Sciatic nerve (tissue), 2 donors: ENCODE data around the gene SEMA4B. TPM values are rescaled to one million over a fixed set of nuclear protein-coding genes. Genes with fewer than 3 reads are reported as not detected.
"Not testable (repeated sequence)": the region's sequence is repeated elsewhere in the genome, so short reads cannot be mapped to it uniquely, and the experiment has no call there.

ENCODE experiments used
- ATAC-seq: fragments of 200-7000 bp; cut with Tn5 transposase; one replicate; pipeline ENCODE4 v1.9.1; 2020; ENCODE audit warnings: mild to moderate bottlenecking, moderate library complexity
- DNase-seq: peaks from one replicate; pipeline ENCODE4 v3.0.0-alpha.2; 2020; ENCODE audit warnings: low spot score
- intact Hi-C: fragments of 100-400 bp; cut with DNase I; formaldehyde crosslinking; loops from one replicate; pipeline ENCODE4 v1.14.2; 2022
- total RNA-seq: library from RNA; stranded (reverse); fragmentation: NEBNext Ultra II Directional; extraction: Animal tissue kit (Norgen Biotek cat#: 25700); gene quantifications from one replicate; pipeline ENCODE4 v1.2.1, GENCODE V29; 2021
- donor health status: DM: no; HTN: no; CAD: no.
- donor health status: DM: no; HTN: no; CAD: no.

SEMA4B gene
- total RNA-seq, 1 donor from 2014 or later: 55.9 TPM

DNA sequence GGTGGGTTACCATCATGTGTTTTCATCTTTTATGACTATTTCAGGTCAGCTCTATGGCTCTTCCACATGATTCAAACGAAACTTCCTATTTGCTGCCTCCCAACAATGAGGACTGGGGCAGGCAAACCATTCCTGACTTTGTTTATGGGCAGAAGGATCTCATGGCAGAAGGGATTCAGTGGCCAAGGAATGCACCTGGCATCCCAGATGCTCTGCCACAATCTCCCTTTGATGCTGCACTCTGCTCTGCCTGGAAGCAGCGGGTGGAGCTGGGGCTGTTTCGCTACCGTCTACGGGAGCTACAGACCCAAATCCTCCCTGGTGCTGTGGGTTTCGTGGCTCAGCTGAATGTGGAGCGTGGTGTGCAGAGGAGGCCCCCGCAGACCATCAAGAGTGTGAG is 39.7 kb downstream of the SEMA4B start:
- no peak for DNase-seq
- no peak for ATAC-seq
- intact Hi-C loops: no loop called here

DNA sequence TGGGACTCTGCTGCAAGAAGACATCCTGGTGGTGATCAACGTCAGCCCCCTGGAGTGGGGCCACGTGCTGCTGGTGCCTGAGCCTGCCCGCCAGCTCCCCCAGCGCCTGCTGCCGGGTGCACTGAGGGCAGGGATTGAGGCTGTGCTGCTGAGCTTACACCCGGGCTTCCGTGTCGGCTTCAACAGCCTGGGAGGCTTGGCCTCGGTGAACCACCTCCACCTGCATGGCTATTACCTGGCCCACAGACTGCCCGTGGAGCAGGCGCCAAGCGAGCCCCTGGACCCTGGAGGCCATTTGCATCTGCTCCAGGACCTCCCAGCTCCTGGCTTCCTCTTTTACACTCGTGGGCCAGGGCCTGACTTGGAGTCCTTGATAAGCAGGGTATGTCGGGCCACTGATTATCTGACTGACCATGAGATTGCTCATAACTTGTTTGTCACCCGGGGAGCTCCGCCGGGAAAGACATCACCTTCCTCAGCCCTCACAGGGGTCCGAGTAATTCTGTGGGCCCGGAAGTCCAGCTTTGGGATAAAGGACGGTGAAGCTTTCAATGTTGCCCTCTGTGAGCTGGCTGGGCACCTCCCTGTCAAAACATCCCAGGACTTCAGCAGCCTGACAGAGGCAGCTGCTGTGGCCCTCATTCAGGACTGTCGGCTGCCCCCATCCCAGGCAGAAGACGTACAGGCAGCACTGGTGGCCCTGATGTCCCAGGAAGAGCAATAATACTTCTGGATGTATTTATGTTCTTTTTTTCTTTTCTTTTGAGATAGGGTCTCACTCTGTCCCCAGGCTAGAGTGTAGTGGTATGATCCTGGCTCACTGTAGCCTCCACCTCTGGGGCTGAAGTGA is 40.4 kb downstream of the SEMA4B start:
- intact Hi-C loops: no loop called here
- ATAC-seq (no peak), DNase-seq (no peak)

DNA sequence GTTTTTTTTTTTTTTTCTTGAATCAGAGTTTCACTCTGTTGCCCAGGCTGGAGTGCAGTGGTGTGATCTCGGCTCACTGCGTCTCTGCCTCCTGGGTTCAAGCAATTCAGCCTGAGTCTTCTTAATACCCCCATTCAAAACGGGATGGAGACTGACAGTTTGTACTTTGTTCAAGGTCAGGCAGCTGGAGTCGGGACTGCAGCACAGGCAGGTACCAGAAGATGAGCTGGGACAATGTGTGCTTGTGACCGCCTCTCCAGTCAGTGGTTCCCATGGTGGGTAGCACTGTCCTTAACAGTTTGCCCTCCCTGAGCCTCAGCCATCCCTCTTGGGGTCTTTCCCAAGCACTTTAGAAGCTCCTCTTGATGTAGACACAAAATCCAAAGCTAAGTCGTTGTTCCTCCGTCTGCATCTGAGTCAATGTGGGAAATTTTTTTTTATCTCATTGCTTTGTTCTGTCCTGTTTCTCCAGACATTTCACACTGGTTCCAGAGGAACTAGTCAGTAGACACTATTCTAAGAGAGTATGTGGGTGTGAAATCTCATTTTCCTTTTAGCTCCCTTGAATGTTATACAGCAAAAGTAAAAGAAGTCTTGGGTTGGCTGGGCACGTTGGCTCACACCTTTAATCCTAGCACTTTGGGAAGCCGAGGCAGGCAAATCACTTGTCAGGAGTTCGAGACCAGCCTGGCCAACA is 43.0 kb downstream of the SEMA4B start:
- intact Hi-C loops: no loop called here
- ATAC-seq (no peak), DNase-seq (no peak)

DNA sequence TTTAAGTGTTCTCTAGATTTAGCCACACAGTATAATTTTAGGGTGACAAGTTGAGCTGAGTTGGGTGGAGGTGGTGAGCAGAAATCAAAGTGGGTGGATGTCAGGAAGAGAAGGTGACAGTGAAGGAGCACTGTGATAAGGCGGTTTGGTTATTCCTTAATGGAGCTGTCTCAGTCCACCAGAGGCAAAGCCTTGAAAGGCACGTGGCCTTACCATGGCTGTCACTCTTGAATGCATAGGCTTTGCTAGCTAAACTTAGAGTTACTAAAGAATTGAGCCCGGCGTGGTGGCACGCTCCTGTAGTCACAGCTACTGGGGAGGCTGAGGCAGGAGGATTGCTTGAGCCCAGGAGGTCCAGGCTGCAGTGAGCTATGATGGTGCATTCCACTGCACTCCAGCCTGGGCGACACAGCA is 47.7 kb downstream of the SEMA4B start:
- ATAC-seq (peak; percentile 6), DNase-seq (no peak)
- intact Hi-C loops: no loop called here

DNA sequence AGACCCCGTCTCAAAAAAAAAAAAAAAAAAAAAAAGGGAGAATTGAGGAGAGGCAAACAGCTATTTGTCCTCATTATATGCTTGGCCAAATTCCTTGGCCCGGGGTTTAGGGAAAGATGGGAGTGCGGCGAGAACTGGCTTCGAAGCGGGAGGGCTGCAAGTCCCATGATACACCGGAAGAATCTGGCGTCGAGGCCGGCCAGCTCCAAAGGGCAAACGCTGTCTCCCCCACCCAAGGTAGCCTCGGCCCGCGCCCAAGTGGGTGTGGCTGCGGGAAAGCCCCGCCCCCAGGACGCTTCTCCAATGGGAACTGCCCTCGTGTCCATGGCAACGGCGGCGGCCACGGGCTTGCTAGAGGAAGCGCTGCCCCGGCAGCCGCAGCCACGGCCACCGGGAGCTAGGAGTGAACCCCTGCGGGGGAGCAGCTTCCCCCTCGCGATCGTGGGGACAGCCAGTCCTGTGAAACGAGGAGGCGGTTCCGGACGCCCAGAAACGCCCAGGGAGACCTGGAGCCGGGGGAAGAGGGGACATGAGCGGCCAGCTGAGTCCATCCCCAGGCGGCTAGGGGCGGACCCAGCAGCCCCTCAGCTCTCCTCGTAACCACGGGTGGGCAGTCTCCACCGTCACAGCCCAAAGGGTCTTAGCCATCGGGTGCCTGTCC is 48.2 kb downstream of the SEMA4B start, which contains the start of gene TTLL13:
Gene TTLL13 (plus strand): TSS at position 354 of the 661 bp plus-strand sequence. CDS start 1,075 bp downstream, outside the sequence.
- ATAC-seq (peak; percentile 98), DNase-seq (peak; percentile 99)
- intact Hi-C loops: no loop called here

DNA sequence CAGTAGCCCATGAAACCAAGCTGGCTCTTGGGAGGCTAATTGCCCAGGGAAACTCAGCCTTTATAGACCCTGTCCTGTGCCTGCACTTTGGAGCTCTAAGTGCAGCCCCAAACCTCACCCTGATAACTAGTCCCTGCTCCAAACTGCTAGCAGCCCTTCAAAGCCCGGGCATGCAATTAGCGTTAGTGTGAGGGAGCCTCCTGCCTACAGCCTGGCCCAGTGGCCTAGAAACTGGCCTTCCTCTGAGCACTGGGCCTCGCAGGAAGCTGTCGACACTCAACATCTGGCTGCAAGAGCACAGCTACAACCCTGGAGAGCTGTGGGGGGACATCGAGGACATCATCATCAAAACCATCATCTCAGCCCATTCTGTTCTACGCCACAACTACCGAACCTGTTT is 56.6 kb downstream of the SEMA4B start:
- ATAC-seq: no peak
- intact Hi-C loops: no loop called here
- no peak for DNase-seq

DNA sequence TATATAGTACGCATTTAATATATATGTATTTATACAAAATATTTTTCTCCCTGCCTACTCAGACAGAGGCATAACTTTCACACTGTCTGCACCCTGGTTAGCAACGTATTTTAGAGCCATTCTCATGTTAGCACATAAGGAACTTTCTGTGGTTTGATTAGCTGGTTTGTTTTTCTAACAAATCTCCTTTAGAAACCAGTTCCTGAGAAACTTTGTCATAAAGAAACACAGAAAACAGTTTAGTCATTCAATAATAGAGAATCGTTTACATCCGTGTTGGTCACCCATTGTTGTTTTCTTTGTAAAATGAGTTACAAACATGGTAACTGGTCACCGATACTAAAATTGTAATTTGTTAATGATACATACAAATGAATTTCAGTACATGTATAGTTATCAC is 58.4 kb downstream of the SEMA4B start:
- no peak for DNase-seq
- ATAC-seq: no peak
- intact Hi-C loops: no loop called here

DNA sequence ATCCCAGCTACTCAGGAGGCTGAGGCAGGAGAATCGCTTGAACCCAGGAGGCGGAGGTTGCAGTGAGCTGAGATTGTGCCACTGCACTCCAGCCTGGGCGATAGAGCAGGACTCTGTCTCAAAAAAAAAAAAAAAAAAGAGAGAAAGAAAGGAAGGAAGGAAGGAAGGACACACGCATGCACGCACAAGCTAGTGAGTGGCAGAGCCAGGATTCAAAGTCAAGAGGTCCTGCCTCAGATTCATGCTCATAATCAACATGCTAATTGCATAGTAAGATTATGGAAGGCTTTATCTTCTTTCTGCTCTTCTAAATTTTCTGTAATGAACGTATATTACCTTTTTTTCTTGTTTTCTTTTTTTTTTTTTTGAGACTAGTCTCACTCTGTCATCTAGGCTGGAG is 59.6 kb downstream of the SEMA4B start:
- DNase-seq, intact Hi-C loops, ATAC-seq: not testable (repeated sequence)

DNA sequence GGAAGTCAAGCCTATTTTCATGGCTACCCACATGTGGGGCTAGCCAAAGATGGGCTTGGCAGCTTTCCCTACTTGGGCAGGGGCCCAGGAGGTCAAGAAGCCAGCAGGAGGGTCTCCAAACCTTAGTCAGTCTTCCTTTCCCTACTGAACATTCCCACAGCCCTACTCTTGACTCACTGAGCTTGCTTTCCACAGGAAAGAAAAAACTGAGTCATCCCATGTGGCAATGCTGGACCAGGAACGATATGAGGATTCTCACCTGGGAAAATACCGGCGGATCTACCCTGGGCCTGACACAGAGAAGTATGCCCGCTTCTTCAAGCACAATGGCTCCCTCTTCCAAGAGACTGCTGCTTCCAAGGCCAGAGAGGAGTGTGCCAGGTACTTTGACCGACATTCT is 60.7 kb downstream of the SEMA4B start:
- intact Hi-C loops: no loop called here
- no peak for DNase-seq

DNA sequence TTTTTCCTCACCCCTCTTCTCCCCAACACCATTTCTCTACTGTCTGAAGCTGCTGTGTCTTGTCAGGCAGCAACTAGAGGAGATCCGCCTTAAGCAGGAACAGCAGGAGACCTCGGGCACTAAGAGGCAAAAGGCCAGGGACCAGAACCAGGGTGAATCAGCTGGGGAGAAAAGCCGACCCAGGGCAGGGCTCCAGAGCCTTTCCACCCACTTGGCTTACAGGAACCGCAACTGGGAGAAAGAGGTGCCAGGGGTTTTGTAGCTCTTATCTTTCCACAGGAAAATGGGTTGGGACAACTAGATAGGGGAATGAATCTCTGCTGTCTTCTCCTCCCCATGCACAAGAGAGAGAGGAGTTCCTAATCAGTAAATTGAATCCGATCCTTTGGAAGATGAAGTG is 61.3 kb downstream of the SEMA4B start:
- no peak for ATAC-seq
- no peak for DNase-seq
- intact Hi-C loops: no loop called here

More for the DNA sequence above, 60.7 kb downstream of the SEMA4B start:
- ATAC-seq: no peak

DNA sequence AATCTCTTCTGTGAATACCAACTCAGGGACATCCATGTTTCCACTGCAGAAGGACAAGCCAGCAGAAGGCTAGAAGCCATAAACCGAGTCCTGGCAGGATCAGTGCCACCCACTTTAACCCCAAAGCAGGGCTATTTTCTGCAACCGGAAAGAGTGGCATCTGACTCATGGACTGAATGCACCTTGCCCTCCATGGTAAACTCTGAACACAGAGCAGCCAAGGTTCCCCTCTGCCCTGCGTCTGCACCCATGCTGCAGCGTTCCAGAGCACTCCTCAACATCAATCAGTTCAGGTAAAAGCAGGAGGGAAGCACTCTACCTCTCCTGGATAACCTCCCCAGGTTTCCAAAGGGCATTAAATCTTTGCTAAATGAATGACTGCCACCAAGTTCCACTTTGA is 63.5 kb downstream of the SEMA4B start:
- ATAC-seq (no peak), DNase-seq (no peak)
- intact Hi-C loops: no loop called here

DNA sequence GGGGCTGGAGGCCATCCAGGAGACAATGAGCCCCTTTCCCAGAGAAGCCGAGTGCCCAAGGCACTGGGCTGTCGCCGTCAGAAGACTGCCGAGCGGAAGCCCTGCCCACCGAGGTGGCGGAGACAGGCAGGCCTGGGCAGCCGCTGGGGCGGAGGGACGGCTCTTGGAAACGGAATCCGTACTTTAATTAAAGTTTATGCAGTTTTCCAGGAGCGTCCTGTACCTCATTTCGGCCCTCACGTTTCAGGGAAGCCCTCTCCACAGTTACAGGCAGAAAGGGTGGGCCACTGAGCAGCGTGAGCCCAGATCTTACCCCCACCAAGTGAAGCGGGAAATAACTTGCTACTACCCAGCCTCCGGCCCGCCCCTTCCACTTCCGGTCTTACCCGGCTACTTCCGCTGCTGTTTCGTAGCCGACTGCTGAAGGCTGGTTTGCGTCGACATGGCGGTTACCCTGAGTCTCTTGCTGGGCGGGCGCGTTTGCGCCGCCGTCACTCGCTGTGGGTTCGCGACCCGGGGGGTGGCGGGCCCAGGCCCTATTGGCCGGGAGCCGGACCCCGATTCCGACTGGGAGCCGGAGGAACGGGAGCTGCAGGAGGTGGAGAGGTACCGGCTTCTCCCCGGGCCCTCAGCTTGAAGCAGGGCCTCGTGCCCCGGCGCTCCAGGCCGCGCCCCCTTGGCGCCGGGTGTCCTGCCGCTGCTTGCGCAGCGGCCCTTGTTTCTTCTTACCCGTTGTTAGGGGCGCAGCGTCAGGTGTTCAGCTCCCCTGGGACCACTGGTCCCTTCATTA is 64.3 kb downstream of the SEMA4B start, which contains the start of gene NGRN:
Gene NGRN (plus strand): TSS at position 402 of the 790 bp plus-strand sequence. CDS start 41 bp downstream, at position 443.
- ATAC-seq (peak; percentile 98), DNase-seq (peak; percentile 95)
- intact Hi-C loops: no loop called here

DNA sequence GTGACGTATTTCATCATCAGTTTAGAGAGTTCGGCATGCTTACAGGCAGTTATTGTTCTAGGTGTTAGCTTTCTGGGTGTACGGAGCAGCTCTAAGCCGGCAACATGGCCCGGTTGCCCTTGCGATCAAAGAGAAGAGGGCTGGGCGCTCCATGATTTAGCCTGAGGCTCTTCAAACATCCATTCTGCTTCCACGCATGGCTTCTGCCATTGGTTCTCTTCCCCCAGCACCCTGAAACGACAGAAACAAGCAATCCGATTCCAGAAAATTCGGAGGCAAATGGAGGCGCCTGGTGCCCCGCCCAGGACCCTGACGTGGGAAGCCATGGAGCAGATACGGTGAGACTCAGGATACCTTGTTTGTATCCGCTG is 64.9 kb downstream of the SEMA4B start:
- ATAC-seq (peak; percentile 29), DNase-seq (no peak)
- intact Hi-C loops: no loop called here

DNA sequence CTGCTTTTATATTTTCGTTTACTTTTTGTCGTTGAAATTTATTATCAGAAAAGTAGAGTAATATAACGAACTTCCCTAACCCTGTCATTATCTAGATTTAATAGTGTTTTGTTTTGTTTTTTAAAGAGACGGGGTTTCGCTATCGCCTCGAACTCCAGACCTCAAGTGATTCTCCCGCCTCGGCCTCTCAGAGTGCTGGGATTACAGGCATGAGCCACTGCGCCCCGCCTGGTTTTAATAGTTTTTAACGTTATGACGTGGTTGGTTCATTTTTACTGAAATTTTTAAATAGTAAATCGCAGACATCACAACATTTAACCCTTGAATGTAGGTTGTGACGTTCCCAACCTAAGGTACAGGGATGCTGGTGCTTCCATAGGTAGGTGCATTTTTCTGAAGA is 65.4 kb downstream of the SEMA4B start:
- intact Hi-C loops: no loop called here
- no peak for DNase-seq

DNA sequence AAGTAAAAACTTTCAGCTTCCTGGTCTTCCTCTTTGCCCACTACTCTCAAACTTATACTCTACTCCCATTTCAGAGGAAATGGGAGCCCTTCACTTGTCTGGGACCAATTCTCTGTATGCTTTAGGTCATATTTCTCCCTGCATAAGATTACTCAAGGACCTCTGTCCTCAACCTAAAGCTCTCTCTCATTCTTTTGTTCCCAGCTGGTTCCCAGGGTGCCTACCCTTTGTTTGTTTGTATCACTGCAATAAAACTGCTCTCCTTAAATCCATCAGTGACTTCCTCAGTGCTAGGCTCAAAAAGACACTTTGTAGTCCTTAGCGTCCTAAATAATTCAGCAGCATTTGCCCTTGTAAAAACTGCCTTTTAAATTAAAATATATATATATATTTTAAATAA is 67.3 kb downstream of the SEMA4B start:
- DNase-seq (no peak), ATAC-seq (no peak)
- intact Hi-C loops: no loop called here

More for the DNA sequence above, 65.4 kb downstream of the SEMA4B start:
- no peak for ATAC-seq

DNA sequence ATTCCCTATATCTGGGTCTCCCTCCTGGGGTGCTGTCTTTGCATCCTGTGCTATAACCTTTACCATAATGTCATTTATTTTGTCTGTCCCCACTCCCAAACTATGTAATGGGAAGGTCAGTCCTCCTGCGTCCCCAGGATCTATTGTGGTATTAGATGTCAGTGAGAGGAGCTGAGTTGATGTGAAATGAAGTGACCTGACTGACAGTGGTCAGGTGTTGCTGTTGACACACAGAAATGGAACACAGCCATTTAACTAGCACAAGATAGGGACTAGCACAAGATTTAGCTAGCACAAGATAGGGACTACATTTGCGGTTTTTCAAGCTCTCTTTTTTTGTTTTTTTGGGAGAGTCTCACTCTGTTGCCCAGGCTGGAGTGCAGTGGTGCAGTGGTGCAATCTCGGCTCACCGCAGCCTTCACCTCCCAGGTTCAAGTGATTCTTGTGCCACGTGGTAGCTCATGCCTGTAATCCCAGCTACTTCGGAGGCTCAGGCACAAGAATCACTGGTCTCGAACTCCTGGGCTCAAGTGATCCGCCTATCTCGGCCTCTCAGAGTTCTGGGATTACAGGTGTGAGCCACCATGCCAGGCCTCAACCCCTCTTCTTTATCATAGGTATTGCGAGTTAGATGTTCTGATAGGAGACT is 69.5 kb downstream of the SEMA4B start:
- intact Hi-C loops: no loop called here
- DNase-seq (no peak), ATAC-seq (no peak)

DNA sequence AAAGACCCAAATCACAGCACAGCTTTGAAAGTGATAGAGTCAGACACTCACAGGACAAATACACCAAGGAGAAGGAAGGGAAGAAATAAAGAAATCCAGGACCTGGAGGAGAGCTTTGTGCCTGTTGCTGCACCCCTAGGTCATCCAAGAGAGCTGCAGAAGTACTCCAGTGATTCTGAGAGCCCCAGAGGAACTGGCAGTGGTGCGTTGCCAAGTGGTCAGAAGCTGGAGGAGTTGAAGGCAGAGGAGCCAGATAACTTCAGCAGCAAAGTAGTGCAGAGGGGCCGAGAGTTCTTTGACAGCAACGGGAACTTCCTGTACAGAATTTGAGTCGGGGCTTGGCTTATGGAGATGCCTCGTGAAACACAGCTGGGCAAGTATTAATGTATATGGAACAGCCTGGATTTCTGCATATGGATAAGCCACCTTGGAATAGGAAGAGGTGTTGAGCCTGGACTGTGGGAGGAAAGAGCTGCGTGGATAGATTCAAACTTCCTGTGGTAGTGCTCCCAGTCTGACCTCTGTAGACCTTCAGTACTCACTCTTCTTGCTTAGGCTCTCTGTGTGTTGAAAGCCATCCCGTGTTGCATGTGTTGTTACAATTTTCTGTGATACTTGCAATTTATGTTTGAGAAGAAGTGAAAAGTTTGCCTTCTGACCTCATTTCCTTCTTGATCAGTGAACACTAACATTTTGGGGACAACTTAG is 70.5 kb downstream of the SEMA4B start:
- intact Hi-C loops: no loop called here
- no peak for DNase-seq
- ATAC-seq: no peak

DNA sequence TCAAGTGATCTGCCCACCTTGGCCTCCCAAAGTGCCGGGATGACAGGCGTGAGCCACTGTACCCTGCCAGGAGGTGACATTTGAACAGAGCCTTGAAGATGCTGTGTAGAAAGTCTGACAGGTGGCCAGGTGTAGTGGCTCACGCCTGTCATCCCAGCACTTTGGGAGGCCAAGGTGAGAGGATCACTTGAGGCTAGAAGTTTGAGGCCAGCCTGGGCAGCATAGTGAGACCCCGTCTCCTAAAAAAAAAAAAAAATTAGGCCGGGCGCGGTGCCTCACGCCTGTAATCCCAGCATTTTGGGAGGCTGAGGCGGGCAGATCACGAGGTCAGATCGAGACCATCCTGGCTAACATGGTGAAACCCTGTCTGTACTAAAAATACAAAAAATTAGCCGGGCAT is 77.3 kb downstream of the SEMA4B start:
- ATAC-seq, DNase-seq, intact Hi-C loops: not testable (repeated sequence)
